ENCODE measurements around the gene IL22RA2. TPM values are rescaled to one million over a fixed set of nuclear protein-coding genes. Genes with fewer than 3 reads are reported as not detected.

The IL22RA2 gene
- total RNA-seq, 1 donor from 2014 or later: not detected

- DNase-seq (ENCODE audit: low read depth) (no peak), FAIRE-seq (no peak)
- H2AFZ ChIP-seq (ENCODE audit: low read depth, low read length): no peak overlapping the region
- H3K36me3 ChIP-seq (ENCODE audit: insufficient read depth, low read length): peaks cover 46% of the 10 kb centered on the region
- Mint-ChIP-seq H3K4me1 (ENCODE audit: low read depth, unreplicated experiment) (no peaks in the 10 kb centered on the region), H3K9me3 (ENCODE audit: unreplicated experiment) (no peaks in the 10 kb centered on the region), H3K27ac (ENCODE audit: unreplicated experiment) (no peak overlapping the region), H3K27me3 (ENCODE audit: low read depth, unreplicated experiment) (no peaks in the 10 kb centered on the region), H3K4me3 (ENCODE audit: unreplicated experiment) (no peak overlapping the region), H3K36me3 (ENCODE audit: low read depth, unreplicated experiment) (peaks cover 31% of the 10 kb centered on the region)
- H3K79me2 ChIP-seq (ENCODE audit: insufficient read depth, low read length): no peaks in the 10 kb centered on the region
- H3K4me1 ChIP-seq (ENCODE audit: insufficient read depth, low read length): no peaks in the 10 kb centered on the region
- no peak overlapping the region for H3K9ac ChIP-seq (ENCODE audit: low read length)
- no peaks in the 10 kb centered on the region for H3K27me3 ChIP-seq (ENCODE audit: insufficient read depth, low read length)
- no peak overlapping the region for H3K27ac ChIP-seq (ENCODE audit: low read depth, low read length)
- H3K4me2 ChIP-seq (ENCODE audit: low read length): no peak overlapping the region
- no peaks in the 10 kb centered on the region for H4K20me1 ChIP-seq (ENCODE audit: insufficient read depth, low read length)
- TF ChIP-seq CTCF (IDR thresholded peaks at IDR 0.05; ENCODE audit: insufficient read depth, low read depth, low read length) (no peak), EZH2 (IDR thresholded peaks at IDR 0.05; ENCODE audit: insufficient read depth, low read length) (no peak)
- no peaks in the 10 kb centered on the region for H3K9me3 ChIP-seq (ENCODE audit: insufficient read depth, low read depth, low read length)
- H3K4me3 ChIP-seq (ENCODE audit: insufficient read depth, low read depth, low read length): no peak overlapping the region
These were observed 27.6 kb upstream of the IL22RA2 start for GRCh38 chr6:137201006-137201405.

- Mint-ChIP-seq H3K9me3 (ENCODE audit: unreplicated experiment) (no peaks in the 10 kb centered on the region), H3K27ac (ENCODE audit: unreplicated experiment) (no peak overlapping the region), H3K4me1 (ENCODE audit: low read depth, unreplicated experiment) (no peaks in the 10 kb centered on the region), H3K36me3 (ENCODE audit: low read depth, unreplicated experiment) (peaks cover 30% of the 10 kb centered on the region), H3K4me3 (ENCODE audit: unreplicated experiment) (no peak overlapping the region), H3K27me3 (ENCODE audit: low read depth, unreplicated experiment) (no peaks in the 10 kb centered on the region)
- TF ChIP-seq CTCF (IDR thresholded peaks at IDR 0.05; ENCODE audit: insufficient read depth, low read depth, low read length) (no peak), EZH2 (IDR thresholded peaks at IDR 0.05; ENCODE audit: insufficient read depth, low read length) (no peak)
- no peaks in the 10 kb centered on the region for H3K4me1 ChIP-seq (ENCODE audit: insufficient read depth, low read length)
- no peak overlapping the region for H3K27ac ChIP-seq (ENCODE audit: low read depth, low read length)
- H3K27me3 ChIP-seq (ENCODE audit: insufficient read depth, low read length): no peaks in the 10 kb centered on the region
- no peak overlapping the region for H3K4me3 ChIP-seq (ENCODE audit: insufficient read depth, low read depth, low read length)
- no peak for DNase-seq (ENCODE audit: low read depth)
- no peak overlapping the region for H2AFZ ChIP-seq (ENCODE audit: low read depth, low read length)
- H3K36me3 ChIP-seq (ENCODE audit: insufficient read depth, low read length): peaks cover 40% of the 10 kb centered on the region
- H4K20me1 ChIP-seq (ENCODE audit: insufficient read depth, low read length): no peaks in the 10 kb centered on the region
- no peaks in the 10 kb centered on the region for H3K9me3 ChIP-seq (ENCODE audit: insufficient read depth, low read depth, low read length)
- no peak for FAIRE-seq
- no peaks in the 10 kb centered on the region for H3K79me2 ChIP-seq (ENCODE audit: insufficient read depth, low read length)
- no peak overlapping the region for H3K4me2 ChIP-seq (ENCODE audit: low read length)
- H3K9ac ChIP-seq (ENCODE audit: low read length): no peak overlapping the region
These were observed 26.8 kb upstream of the IL22RA2 start for GRCh38 chr6:137200288-137200687.

GRCh38 chr6:137197684-137198645, 24.5 kb upstream of the IL22RA2 start:
- H3K27ac ChIP-seq (ENCODE audit: low read depth, low read length): no peak overlapping the region
- H3K36me3 ChIP-seq (ENCODE audit: insufficient read depth, low read length): peaks cover 23% of the 10 kb centered on the region
- H2AFZ ChIP-seq (ENCODE audit: low read depth, low read length): no peak overlapping the region
- no peaks in the 10 kb centered on the region for H3K9me3 Mint-ChIP-seq (ENCODE audit: unreplicated experiment)
- H3K4me2 ChIP-seq (ENCODE audit: low read length): no peak overlapping the region
- H3K27me3 Mint-ChIP-seq (ENCODE audit: low read depth, unreplicated experiment): no peaks in the 10 kb centered on the region
- TF ChIP-seq EZH2 (IDR thresholded peaks at IDR 0.05; ENCODE audit: insufficient read depth, low read length): no peak
- TF ChIP-seq CTCF (IDR thresholded peaks at IDR 0.05; ENCODE audit: insufficient read depth, low read depth, low read length): no peak
- FAIRE-seq (no peak), DNase-seq (ENCODE audit: low read depth) (no peak)
- no peaks in the 10 kb centered on the region for H3K9me3 ChIP-seq (ENCODE audit: insufficient read depth, low read depth, low read length)
- no peak overlapping the region for H3K4me3 Mint-ChIP-seq (ENCODE audit: unreplicated experiment)
- H3K27me3 ChIP-seq (ENCODE audit: insufficient read depth, low read length): no peaks in the 10 kb centered on the region
- H3K4me3 ChIP-seq (ENCODE audit: insufficient read depth, low read depth, low read length): no peak overlapping the region
- no peak overlapping the region for H3K27ac Mint-ChIP-seq (ENCODE audit: unreplicated experiment)
- H3K4me1 ChIP-seq (ENCODE audit: insufficient read depth, low read length): no peaks in the 10 kb centered on the region
- H3K4me1 Mint-ChIP-seq (ENCODE audit: low read depth, unreplicated experiment): no peaks in the 10 kb centered on the region
- no peaks in the 10 kb centered on the region for H4K20me1 ChIP-seq (ENCODE audit: insufficient read depth, low read length)
- peaks cover 22% of the 10 kb centered on the region for H3K36me3 Mint-ChIP-seq (ENCODE audit: low read depth, unreplicated experiment)
- no peak overlapping the region for H3K9ac ChIP-seq (ENCODE audit: low read length)
- no peaks in the 10 kb centered on the region for H3K79me2 ChIP-seq (ENCODE audit: insufficient read depth, low read length)

Data from astrocyte (in vitro differentiated cells and primary cell).